ENCODE data around the gene SCN9A.
"Not testable (repeated sequence)": the region's sequence is repeated elsewhere in the genome, so short reads cannot be mapped to it uniquely, and the experiment has no call there.

SCN9A gene

GRCh38 chr2:166341426-166341825, 34.3 kb downstream of the SCN9A start:
- no peak for DNase-seq (ENCODE audit: low read depth in 1 of 2, low spot score in 1 of 2)
- in situ Hi-C loops (cut with HindIII; ENCODE audit: low pct_unique_long_range_greater_than_20kb, low sequenced_read_pairs) = no loop called here
- no peak for TF ChIP-seq JUND (IDR thresholded peaks at IDR 0.05; ENCODE audit: low read depth)

- in situ Hi-C loops (cut with HindIII; ENCODE audit: low pct_unique_long_range_greater_than_20kb, low sequenced_read_pairs) = no loop called here
- TF ChIP-seq JUND (IDR thresholded peaks at IDR 0.05; ENCODE audit: low read depth) = no peak
- no peak for DNase-seq (ENCODE audit: low read depth in 1 of 2, low spot score in 1 of 2)
Measured at GRCh38 chr2:166338831-166339339, 36.9 kb downstream of the SCN9A start.

GRCh38 chr2:166337932-166338331, 37.8 kb downstream of the SCN9A start:
- TF ChIP-seq JUND (IDR thresholded peaks at IDR 0.05; ENCODE audit: low read depth) = no peak
- in situ Hi-C loops (cut with HindIII; ENCODE audit: low pct_unique_long_range_greater_than_20kb, low sequenced_read_pairs) = no loop called here
- DNase-seq (ENCODE audit: low read depth in 1 of 2, low spot score in 1 of 2) = no peak

GRCh38 chr2:166335284-166335683, 40.5 kb downstream of the SCN9A start:
- in situ Hi-C loops (cut with HindIII; ENCODE audit: low pct_unique_long_range_greater_than_20kb, low sequenced_read_pairs) = no loop called here
- TF ChIP-seq JUND (IDR thresholded peaks at IDR 0.05; ENCODE audit: low read depth) = no peak

GRCh38 chr2:166334805-166335204, 40.9 kb downstream of the SCN9A start:
- DNase-seq (ENCODE audit: low read depth in 1 of 2, low spot score in 1 of 2) = no peak
- no peak for TF ChIP-seq JUND (IDR thresholded peaks at IDR 0.05; ENCODE audit: low read depth)
- in situ Hi-C loops (cut with HindIII; ENCODE audit: low pct_unique_long_range_greater_than_20kb, low sequenced_read_pairs) = no loop called here

More at GRCh38 chr2:166335284-166335683, 40.5 kb downstream of the SCN9A start:
- no peak for DNase-seq (ENCODE audit: low read depth in 1 of 2, low spot score in 1 of 2)

- no peak for DNase-seq (ENCODE audit: low read depth in 1 of 2, low spot score in 1 of 2)
- TF ChIP-seq JUND (IDR thresholded peaks at IDR 0.05; ENCODE audit: low read depth) = no peak
- in situ Hi-C loops (cut with HindIII; ENCODE audit: low pct_unique_long_range_greater_than_20kb, low sequenced_read_pairs) = no loop called here
Measured at GRCh38 chr2:166333801-166334200, 41.9 kb downstream of the SCN9A start.

GRCh38 chr2:166332106-166332505, 43.6 kb downstream of the SCN9A start:
- in situ Hi-C loops (cut with HindIII; ENCODE audit: low pct_unique_long_range_greater_than_20kb, low sequenced_read_pairs) = no loop called here
- no peak for DNase-seq (ENCODE audit: low read depth in 1 of 2, low spot score in 1 of 2)
- no peak for TF ChIP-seq JUND (IDR thresholded peaks at IDR 0.05; ENCODE audit: low read depth)

GRCh38 chr2:166331468-166331867, 44.3 kb downstream of the SCN9A start:
- no peak for TF ChIP-seq JUND (IDR thresholded peaks at IDR 0.05; ENCODE audit: low read depth)
- DNase-seq (ENCODE audit: low read depth in 1 of 2, low spot score in 1 of 2) = no peak
- in situ Hi-C loops (cut with HindIII; ENCODE audit: low pct_unique_long_range_greater_than_20kb, low sequenced_read_pairs) = no loop called here

- no peak for TF ChIP-seq JUND (IDR thresholded peaks at IDR 0.05; ENCODE audit: low read depth)
- no peak for DNase-seq (ENCODE audit: low read depth in 1 of 2, low spot score in 1 of 2)
- in situ Hi-C loops (cut with HindIII; ENCODE audit: low pct_unique_long_range_greater_than_20kb, low sequenced_read_pairs) = no loop called here
Measured at GRCh38 chr2:166329465-166329864, 46.3 kb downstream of the SCN9A start.

- in situ Hi-C loops (cut with HindIII; ENCODE audit: low pct_unique_long_range_greater_than_20kb, low sequenced_read_pairs) = no loop called here
Measured at GRCh38 chr2:166328147-166328546, 47.6 kb downstream of the SCN9A start.

GRCh38 chr2:166321076-166321475, 54.7 kb downstream of the SCN9A start:
- no peak for DNase-seq (ENCODE audit: low read depth in 1 of 2, low spot score in 1 of 2)
- TF ChIP-seq JUND (IDR thresholded peaks at IDR 0.05; ENCODE audit: low read depth) = no peak
- in situ Hi-C loops (cut with HindIII; ENCODE audit: low pct_unique_long_range_greater_than_20kb, low sequenced_read_pairs) = no loop called here

More at GRCh38 chr2:166328147-166328546, 47.6 kb downstream of the SCN9A start:
- TF ChIP-seq JUND (IDR thresholded peaks at IDR 0.05; ENCODE audit: low read depth) = no peak
- DNase-seq (ENCODE audit: low read depth in 1 of 2, low spot score in 1 of 2) = no peak

- no peak for TF ChIP-seq JUND (IDR thresholded peaks at IDR 0.05; ENCODE audit: low read depth)
- in situ Hi-C loops (cut with HindIII; ENCODE audit: low pct_unique_long_range_greater_than_20kb, low sequenced_read_pairs) = no loop called here
- no peak for DNase-seq (ENCODE audit: low read depth in 1 of 2, low spot score in 1 of 2)
Measured at GRCh38 chr2:166314022-166314759, 61.6 kb downstream of the SCN9A start.

GRCh38 chr2:166312863-166313262, 62.9 kb downstream of the SCN9A start:
- DNase-seq (ENCODE audit: low read depth in 1 of 2, low spot score in 1 of 2); in situ Hi-C loops (cut with HindIII; ENCODE audit: low pct_unique_long_range_greater_than_20kb, low sequenced_read_pairs): not testable (repeated sequence)

GRCh38 chr2:166307326-166307725, 68.4 kb downstream of the SCN9A start:
- in situ Hi-C loops (cut with HindIII; ENCODE audit: low pct_unique_long_range_greater_than_20kb, low sequenced_read_pairs) = no loop called here
- DNase-seq (ENCODE audit: low read depth in 1 of 2, low spot score in 1 of 2) = no peak
- no peak for TF ChIP-seq JUND (IDR thresholded peaks at IDR 0.05; ENCODE audit: low read depth)

Data from T47D (cell line).